Ishikawa (cell line): ENCODE data around the gene HECTD4.

Experiments
- CEBPB ChIP-seq: IDR thresholded peaks from 2 replicates; pipeline ENCODE4 v1.6.1; 2012
- CREB1 ChIP-seq: IDR thresholded peaks from 2 replicates; pipeline ENCODE4 v1.6.1; 2012; ENCODE audit warnings: low read depth
- EGR1 ChIP-seq: IDR thresholded peaks from 2 replicates; pipeline ENCODE4 v1.6.1; 2012
- EP300 ChIP-seq: IDR thresholded peaks from 2 replicates; pipeline ENCODE4 v1.6.1; 2012; ENCODE audit warnings: borderline replicate concordance
- FOXM1 ChIP-seq: IDR thresholded peaks from 2 replicates; pipeline ENCODE4 v1.6.1; 2012; ENCODE audit warnings: low read depth, borderline replicate concordance
- MAX ChIP-seq: IDR thresholded peaks from 2 replicates; pipeline ENCODE4 v1.6.1; 2012
- NFIC ChIP-seq: IDR thresholded peaks from 2 replicates; pipeline ENCODE4 v1.6.1; 2012
- RAD21 ChIP-seq: IDR thresholded peaks from 2 replicates; pipeline ENCODE4 v1.6.1; 2012; ENCODE audit warnings: low read depth
- REST ChIP-seq: IDR thresholded peaks from 2 replicates; pipeline ENCODE4 v1.6.1; 2012; ENCODE audit warnings: low read depth, mild to moderate bottlenecking
- TAF1 ChIP-seq: IDR thresholded peaks from 2 replicates; pipeline ENCODE4 v1.6.1; 2012; ENCODE audit warnings: low read depth, mild to moderate bottlenecking
- TCF12 ChIP-seq: IDR thresholded peaks from 2 replicates; pipeline ENCODE4 v1.6.1; 2012; ENCODE audit warnings: low read depth
- TEAD4 ChIP-seq: IDR thresholded peaks from 2 replicates; pipeline ENCODE4 v1.6.1; 2012
- YY1 ChIP-seq: IDR thresholded peaks from 2 replicates; pipeline ENCODE4 v1.6.1; 2012; ENCODE audit warnings: low read depth
- ZBTB7A ChIP-seq: IDR thresholded peaks from 2 replicates; pipeline ENCODE4 v1.6.1; 2012; ENCODE audit warnings: low read depth
- TF ChIP-seq, protein P1 (sequence below): IDR thresholded peaks from 2 replicates; pipeline ENCODE4 v1.6.1; 2012

HECTD4 gene

DNA sequence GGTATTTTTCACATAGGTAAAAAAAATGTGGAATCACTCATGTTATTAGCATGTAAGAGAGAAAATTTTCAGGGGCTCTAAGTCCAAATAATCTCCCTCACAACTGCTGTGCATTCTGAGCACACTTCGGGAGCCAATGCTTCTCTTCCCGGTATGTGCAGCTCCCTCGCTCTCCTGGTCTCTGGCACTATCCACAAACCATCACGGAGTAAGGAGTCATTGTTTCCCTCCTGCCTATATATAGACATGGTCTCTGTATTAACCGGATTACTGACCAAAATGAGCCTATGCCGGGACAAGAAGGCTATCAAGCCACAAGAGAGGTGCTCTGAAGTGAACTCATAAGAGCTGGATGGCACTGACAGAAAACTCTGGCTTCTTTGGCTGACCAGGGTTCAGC, 13.4 kb downstream of the HECTD4 start:
- TF ChIP-seq CREB1 = no peak
- no peak for TF ChIP-seq MAX
- no peak for TF ChIP-seq FOXM1
- TF ChIP-seq RAD21 = no peak
- TF ChIP-seq, protein P1, sequence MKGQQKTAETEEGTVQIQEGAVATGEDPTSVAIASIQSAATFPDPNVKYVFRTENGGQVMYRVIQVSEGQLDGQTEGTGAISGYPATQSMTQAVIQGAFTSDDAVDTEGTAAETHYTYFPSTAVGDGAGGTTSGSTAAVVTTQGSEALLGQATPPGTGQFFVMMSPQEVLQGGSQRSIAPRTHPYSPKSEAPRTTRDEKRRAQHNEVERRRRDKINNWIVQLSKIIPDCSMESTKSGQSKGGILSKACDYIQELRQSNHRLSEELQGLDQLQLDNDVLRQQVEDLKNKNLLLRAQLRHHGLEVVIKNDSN = no peak
- TF ChIP-seq EGR1 = no peak
- TF ChIP-seq YY1 = no peak
- TF ChIP-seq ZBTB7A = no peak
- no peak for TF ChIP-seq TAF1

GRCh38 chr12:112367965-112368364, 14.3 kb downstream of the HECTD4 start:
- TF ChIP-seq EGR1 = no peak
- TF ChIP-seq ZBTB7A = no peak
- no peak for TF ChIP-seq NFIC
- no peak for TF ChIP-seq CREB1
- no peak for TF ChIP-seq TCF12
- TF ChIP-seq, protein P1 = no peak
- TF ChIP-seq TAF1 = no peak
- no peak for TF ChIP-seq REST
- TF ChIP-seq FOXM1 = no peak
- no peak for TF ChIP-seq YY1
- no peak for TF ChIP-seq CEBPB
- no peak for TF ChIP-seq EP300
- TF ChIP-seq RAD21 = no peak

- no peak for TF ChIP-seq REST
- TF ChIP-seq FOXM1 = no peak
- TF ChIP-seq EP300 = no peak
- no peak for TF ChIP-seq RAD21
- no peak for TF ChIP-seq EGR1
- TF ChIP-seq MAX = no peak
- TF ChIP-seq YY1 = no peak
- no peak for TF ChIP-seq TEAD4
- no peak for TF ChIP-seq CREB1
Measured at GRCh38 chr12:112362310-112362709, 19.9 kb downstream of the HECTD4 start.

DNA sequence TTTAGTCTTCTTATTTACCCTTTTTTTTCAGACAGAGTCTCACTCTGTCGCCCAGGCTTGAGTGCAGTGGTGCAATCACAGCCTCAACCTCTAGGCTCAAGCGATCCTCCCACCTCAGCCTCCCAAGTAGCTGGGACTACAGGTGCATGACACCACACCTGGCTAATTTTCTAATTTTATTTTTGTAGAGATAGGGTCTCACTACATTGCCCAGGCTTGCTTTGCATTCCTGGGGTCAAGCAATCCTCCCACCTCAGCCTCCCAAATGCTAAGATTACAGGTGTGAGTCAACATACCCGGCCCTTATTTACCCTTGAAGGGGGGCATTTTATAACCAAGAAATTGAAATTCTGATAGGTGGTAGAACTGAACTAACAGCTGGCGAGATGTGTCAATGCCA, 21.0 kb downstream of the HECTD4 start:
- TF ChIP-seq, protein P1 = no peak
- TF ChIP-seq NFIC (no peak), FOXM1 (no peak), ZBTB7A (no peak), CREB1 (no peak), EP300 (no peak), TCF12 (no peak), EGR1 (no peak), RAD21 (no peak), TAF1 (no peak), CEBPB (no peak), MAX (no peak), YY1 (no peak), TEAD4 (no peak)

DNA sequence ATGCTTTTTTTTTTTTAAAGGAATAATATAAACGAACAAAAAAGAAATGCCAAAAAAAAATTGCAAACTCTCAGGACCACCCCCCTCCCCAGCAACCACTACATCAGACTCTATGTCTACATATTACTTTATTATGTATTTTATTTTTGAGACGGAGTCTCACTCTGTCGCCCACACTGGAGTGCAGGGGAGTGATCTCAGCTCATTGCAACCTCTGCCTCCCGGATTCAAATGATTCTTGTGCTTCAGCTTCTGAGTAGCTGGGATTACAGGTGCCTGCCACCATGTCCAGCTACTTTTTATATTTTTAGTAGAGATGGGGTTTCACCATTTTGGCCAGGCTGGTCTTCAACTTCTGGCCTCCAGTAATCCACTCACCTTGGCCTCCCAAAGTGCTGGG, 22.9 kb downstream of the HECTD4 start:
- TF ChIP-seq YY1 (no peak), MAX (no peak), REST (no peak), CREB1 (no peak)
